Measurements from ENCODE around the gene GALNT2.

GRCh38 chr1:230174041-230174440 is 107.0 kb downstream of the GALNT2 start:
- no peak for TF ChIP-seq POLR2A (IDR thresholded peaks at IDR 0.05)
- no peak for TF ChIP-seq CTCF (IDR thresholded peaks at IDR 0.05)
